GM10266 (cell line): ENCODE results near the gene TRIM63.

Source experiments
- DNase-seq: peaks from one replicate; pipeline ENCODE4 v3.0.0; 2012; ENCODE audit errors: extremely low spot score
- CTCF ChIP-seq: IDR thresholded peaks from 2 replicates; pipeline ENCODE4 v1.5.1; 2012; ENCODE audit warnings: mild to moderate bottlenecking, low read depth; ENCODE audit not compliant: control insufficient read depth, insufficient read depth; ENCODE audit errors: missing control alignments

TRIM63 gene

GRCh38 chr1:26020941-26021646 lies 46.3 kb downstream of the TRIM63 start:
- TF ChIP-seq CTCF, result no peak
- DNase-seq, result no peak

GRCh38 chr1:26020330-26020768 lies 47.1 kb downstream of the TRIM63 start:
- DNase-seq, result no peak
- TF ChIP-seq CTCF, result no peak

- DNase-seq, result no peak
- TF ChIP-seq CTCF, result no peak
These were observed 47.7 kb downstream of the TRIM63 start for GRCh38 chr1:26019641-26020315.

GRCh38 chr1:26017606-26018005 lies 49.8 kb downstream of the TRIM63 start:
- TF ChIP-seq CTCF, result no peak
- no peak for DNase-seq

- DNase-seq, result no peak
- TF ChIP-seq CTCF, result no peak
These were observed 50.4 kb downstream of the TRIM63 start for GRCh38 chr1:26016953-26017545.

- no peak for TF ChIP-seq CTCF
- DNase-seq, result no peak
These were observed 51.0 kb downstream of the TRIM63 start for GRCh38 chr1:26016258-26016952.

- TF ChIP-seq CTCF, result no peak
- DNase-seq, result no peak
These were observed 52.1 kb downstream of the TRIM63 start for GRCh38 chr1:26015358-26015757.
